ENCODE results near the gene PRDM16. TPM values are rescaled to one million over a fixed set of nuclear protein-coding genes. Genes with fewer than 3 reads are reported as not detected.

The PRDM16 gene
- total and polyA plus RNA-seq, 4 donors: 0.05 to 0.67 (median 0.19) TPM

- Histone ChIP-seq H3K4me1 (ENCODE audit: control insufficient read depth in 4 of 4, insufficient read depth in 4 of 4, low read length in 3 of 4) (no peaks in the 10 kb centered on the region), H3K4me3 (ENCODE audit: low read depth in 1 of 3, low read length in 3 of 3) (no peak overlapping the region), H3K27me3 (ENCODE audit: control insufficient read depth in 4 of 4, insufficient read depth in 4 of 4, low read length in 3 of 4) (no peaks in the 10 kb centered on the region), H3K27ac (ENCODE audit: low read depth in 1 of 2, low read length in 2 of 2) (no peak overlapping the region), H3K9me3 (ENCODE audit: control insufficient read depth in 4 of 4, low read length in 3 of 4) (no peaks in the 10 kb centered on the region), H3K9ac (ENCODE audit: low read depth in 1 of 2, low read length in 2 of 2) (no peak overlapping the region), H3K36me3 (ENCODE audit: control insufficient read depth in 4 of 4, insufficient read depth in 3 of 4, low read depth in 1 of 4, low read length in 3 of 4) (no peaks in the 10 kb centered on the region)
- DNase-seq (ENCODE audit: low spot score): no peak
- TF ChIP-seq REST (IDR thresholded peaks at IDR 0.05): no peak
- 87% methylated on average over 9 of the region's 9 CpGs for WGBS
These were observed 369.7 kb downstream of the PRDM16 start for GRCh38 chr1:3438661-3439180.

GRCh38 chr1:3439346-3440299 lies 370.6 kb downstream of the PRDM16 start:
- Histone ChIP-seq H3K9ac (ENCODE audit: low read depth in 1 of 2, low read length in 2 of 2) (no peak overlapping the region), H3K9me3 (ENCODE audit: control insufficient read depth in 4 of 4, low read length in 3 of 4) (no peaks in the 10 kb centered on the region), H3K27ac (ENCODE audit: low read depth in 1 of 2, low read length in 2 of 2) (no peak overlapping the region), H3K4me1 (ENCODE audit: control insufficient read depth in 4 of 4, insufficient read depth in 4 of 4, low read length in 3 of 4) (no peaks in the 10 kb centered on the region), H3K27me3 (ENCODE audit: control insufficient read depth in 4 of 4, insufficient read depth in 4 of 4, low read length in 3 of 4) (no peaks in the 10 kb centered on the region), H3K36me3 (ENCODE audit: control insufficient read depth in 4 of 4, insufficient read depth in 3 of 4, low read depth in 1 of 4, low read length in 3 of 4) (no peaks in the 10 kb centered on the region), H3K4me3 (ENCODE audit: low read depth in 1 of 3, low read length in 3 of 3) (no peak overlapping the region)
- TF ChIP-seq EGR1 (IDR thresholded peaks at IDR 0.05; ENCODE audit: low read depth in 2 of 2) (no peak), FOXA2 (IDR thresholded peaks at IDR 0.05) (no peak), MAX (IDR thresholded peaks at IDR 0.05) (no peak), NR2F2 (IDR thresholded peaks at IDR 0.05) (no peak), ZBTB33 (IDR thresholded peaks at IDR 0.05) (no peak), RAD21 (IDR thresholded peaks at IDR 0.05) (no peak), FOXA1 (IDR thresholded peaks at IDR 0.05) (no peak), HNF4G (IDR thresholded peaks at IDR 0.05) (no peak), HNF4A (conservative IDR thresholded peaks at IDR 0.05) (no peak), TAF1 (conservative IDR thresholded peaks at IDR 0.05) (no peak), SP1 (IDR thresholded peaks at IDR 0.05) (no peak), REST (IDR thresholded peaks at IDR 0.05) (no peak), JUND (IDR thresholded peaks at IDR 0.05) (no peak), GABPA (IDR thresholded peaks at IDR 0.05 in 1 of 2, conservative IDR thresholded peaks at IDR 0.05 in 1 of 2) (no peak)
- TF ChIP-seq, protein P1, sequence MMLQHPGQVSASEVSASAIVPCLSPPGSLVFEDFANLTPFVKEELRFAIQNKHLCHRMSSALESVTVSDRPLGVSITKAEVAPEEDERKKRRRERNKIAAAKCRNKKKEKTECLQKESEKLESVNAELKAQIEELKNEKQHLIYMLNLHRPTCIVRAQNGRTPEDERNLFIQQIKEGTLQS (IDR thresholded peaks at IDR 0.05): no peak
- TF ChIP-seq, protein P2, sequence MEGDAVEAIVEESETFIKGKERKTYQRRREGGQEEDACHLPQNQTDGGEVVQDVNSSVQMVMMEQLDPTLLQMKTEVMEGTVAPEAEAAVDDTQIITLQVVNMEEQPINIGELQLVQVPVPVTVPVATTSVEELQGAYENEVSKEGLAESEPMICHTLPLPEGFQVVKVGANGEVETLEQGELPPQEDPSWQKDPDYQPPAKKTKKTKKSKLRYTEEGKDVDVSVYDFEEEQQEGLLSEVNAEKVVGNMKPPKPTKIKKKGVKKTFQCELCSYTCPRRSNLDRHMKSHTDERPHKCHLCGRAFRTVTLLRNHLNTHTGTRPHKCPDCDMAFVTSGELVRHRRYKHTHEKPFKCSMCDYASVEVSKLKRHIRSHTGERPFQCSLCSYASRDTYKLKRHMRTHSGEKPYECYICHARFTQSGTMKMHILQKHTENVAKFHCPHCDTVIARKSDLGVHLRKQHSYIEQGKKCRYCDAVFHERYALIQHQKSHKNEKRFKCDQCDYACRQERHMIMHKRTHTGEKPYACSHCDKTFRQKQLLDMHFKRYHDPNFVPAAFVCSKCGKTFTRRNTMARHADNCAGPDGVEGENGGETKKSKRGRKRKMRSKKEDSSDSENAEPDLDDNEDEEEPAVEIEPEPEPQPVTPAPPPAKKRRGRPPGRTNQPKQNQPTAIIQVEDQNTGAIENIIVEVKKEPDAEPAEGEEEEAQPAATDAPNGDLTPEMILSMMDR (IDR thresholded peaks at IDR 0.05; ENCODE audit: low read depth, low read length, missing input control): no peak
- no peak for DNase-seq (ENCODE audit: low spot score)
- WGBS: 70% methylated on average over 27 of the region's 27 CpGs
